ENCODE results near the gene REEP6. TPM values are rescaled to one million over a fixed set of nuclear protein-coding genes. Genes with fewer than 3 reads are reported as not detected.

REEP6 gene
- total and polyA plus RNA-seq, 12 donors: 16.5 to 205 (median 115) TPM

DNA sequence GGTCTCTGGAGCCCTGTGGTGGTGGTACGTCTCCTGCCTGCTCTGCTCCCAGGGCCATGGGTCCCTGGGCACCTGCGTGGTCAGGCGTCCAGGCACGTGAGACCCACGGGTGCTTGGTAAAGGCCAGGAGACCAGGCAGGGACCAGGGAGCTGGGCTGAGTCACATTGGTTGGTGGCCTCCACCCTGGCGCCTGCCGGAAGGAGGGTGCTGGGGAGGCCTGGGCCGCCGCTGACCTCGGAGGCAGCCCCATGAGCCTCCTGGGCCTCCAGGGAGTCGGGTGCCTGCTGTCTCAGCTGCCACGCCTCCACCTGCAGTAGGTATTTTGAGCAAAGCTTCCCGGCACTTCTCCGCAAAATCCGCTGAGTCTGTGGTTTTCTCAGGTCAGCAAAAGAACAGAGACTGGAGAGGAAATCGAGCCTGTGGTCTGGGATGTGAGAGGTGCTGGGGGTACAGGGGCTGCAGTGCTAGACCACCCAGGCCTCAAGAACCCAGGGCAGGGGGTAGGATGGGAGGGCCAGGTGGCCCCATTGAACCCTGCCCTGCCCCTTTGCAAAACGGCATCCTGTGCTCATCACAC lies 29.3 kb downstream of the REEP6 start:
- H3K9me3 ChIP-seq (replicated peaks in 1 of 3): no peaks in the 10 kb centered on the region
- intact Hi-C loops (cut with DNase I): no loop called here
- H3K4me3 ChIP-seq: no peak overlapping the region
- 67 to 80% (median 77%) methylated on average over 5 to 17 of the region's 17 CpGs for WGBS, 4 donors
- no peaks in the 10 kb centered on the region for H3K36me3 ChIP-seq (replicated peaks in 1 of 2)
- DNase-seq: no peak
- H3K27ac ChIP-seq: no peak overlapping the region
- TF ChIP-seq POLR2A (IDR thresholded peaks at IDR 0.05): no peak
- TF ChIP-seq, protein P1, sequence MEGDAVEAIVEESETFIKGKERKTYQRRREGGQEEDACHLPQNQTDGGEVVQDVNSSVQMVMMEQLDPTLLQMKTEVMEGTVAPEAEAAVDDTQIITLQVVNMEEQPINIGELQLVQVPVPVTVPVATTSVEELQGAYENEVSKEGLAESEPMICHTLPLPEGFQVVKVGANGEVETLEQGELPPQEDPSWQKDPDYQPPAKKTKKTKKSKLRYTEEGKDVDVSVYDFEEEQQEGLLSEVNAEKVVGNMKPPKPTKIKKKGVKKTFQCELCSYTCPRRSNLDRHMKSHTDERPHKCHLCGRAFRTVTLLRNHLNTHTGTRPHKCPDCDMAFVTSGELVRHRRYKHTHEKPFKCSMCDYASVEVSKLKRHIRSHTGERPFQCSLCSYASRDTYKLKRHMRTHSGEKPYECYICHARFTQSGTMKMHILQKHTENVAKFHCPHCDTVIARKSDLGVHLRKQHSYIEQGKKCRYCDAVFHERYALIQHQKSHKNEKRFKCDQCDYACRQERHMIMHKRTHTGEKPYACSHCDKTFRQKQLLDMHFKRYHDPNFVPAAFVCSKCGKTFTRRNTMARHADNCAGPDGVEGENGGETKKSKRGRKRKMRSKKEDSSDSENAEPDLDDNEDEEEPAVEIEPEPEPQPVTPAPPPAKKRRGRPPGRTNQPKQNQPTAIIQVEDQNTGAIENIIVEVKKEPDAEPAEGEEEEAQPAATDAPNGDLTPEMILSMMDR (IDR thresholded peaks at IDR 0.05): no peak
- no peaks in the 10 kb centered on the region for H3K4me1 ChIP-seq (replicated peaks in 1 of 2)
- H3K27me3 ChIP-seq: peaks cover 25% of the 10 kb centered on the region

DNA sequence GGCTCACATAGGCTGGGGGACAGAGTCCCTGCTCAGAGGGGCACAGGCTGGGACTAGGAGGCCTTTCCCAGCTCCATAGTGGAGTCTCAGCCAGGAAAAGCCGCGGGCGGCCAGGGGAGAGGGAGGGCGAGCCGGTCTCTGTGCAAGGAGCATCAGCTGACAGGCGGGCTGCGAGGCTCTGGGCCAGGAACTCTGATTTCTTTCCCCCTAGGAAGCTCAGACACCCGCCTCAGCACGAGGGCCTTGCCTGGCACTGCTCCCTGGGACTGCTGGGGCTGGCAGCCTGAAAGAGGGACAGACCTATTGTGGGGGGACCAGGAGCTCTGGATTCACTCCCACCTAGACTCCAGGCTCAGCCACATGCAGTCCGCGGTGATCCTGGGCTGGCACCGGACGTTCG lies 30.7 kb downstream of the REEP6 start:
- Histone ChIP-seq H3K4me3 (no peak overlapping the region), H3K4me1 (replicated peaks in 1 of 2) (no peaks in the 10 kb centered on the region), H3K27me3 (peaks cover 35% of the 10 kb centered on the region), H3K27ac (no peak overlapping the region), H3K9me3 (replicated peaks in 1 of 3) (no peaks in the 10 kb centered on the region), H3K36me3 (replicated peaks in 1 of 2) (no peaks in the 10 kb centered on the region)
- no peak for DNase-seq
- no peak for TF ChIP-seq POLR2A (IDR thresholded peaks at IDR 0.05)
- TF ChIP-seq, protein P1 (IDR thresholded peaks at IDR 0.05): no peak
- WGBS, 4 donors: 78 to 87% (median 79%) methylated on average over 8 to 14 of the region's 14 CpGs
- intact Hi-C loops (cut with DNase I): no loop called here

DNA sequence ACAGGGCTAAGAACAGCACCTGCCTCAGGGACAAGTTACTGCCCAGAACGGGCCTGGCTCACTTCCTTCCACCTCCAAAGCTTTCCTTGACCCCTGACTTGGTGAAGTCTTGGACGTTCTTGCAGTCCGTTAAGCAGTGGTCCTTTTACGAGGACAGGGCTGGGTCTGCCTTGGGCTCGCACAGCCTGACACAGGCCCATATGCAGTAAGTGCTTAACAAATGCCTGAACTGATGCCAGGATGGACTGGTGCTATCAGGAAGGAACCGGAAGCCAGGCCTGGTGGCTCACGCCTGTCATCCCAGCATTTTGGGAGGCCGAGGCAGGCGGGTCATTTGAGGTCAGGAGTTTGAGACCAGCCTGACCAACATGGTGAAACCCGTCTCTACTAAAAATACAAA lies 31.1 kb downstream of the REEP6 start:
- no peaks in the 10 kb centered on the region for H3K4me1 ChIP-seq (replicated peaks in 1 of 2)
- WGBS, 4 donors: 73 to 79% (median 77%) methylated on average over 3 to 10 of the region's 10 CpGs
- no peak overlapping the region for H3K4me3 ChIP-seq
- no peaks in the 10 kb centered on the region for H3K36me3 ChIP-seq (replicated peaks in 1 of 2)
- TF ChIP-seq, protein P1 (IDR thresholded peaks at IDR 0.05): no peak
- TF ChIP-seq POLR2A (IDR thresholded peaks at IDR 0.05): no peak
- H3K9me3 ChIP-seq (replicated peaks in 1 of 3): no peaks in the 10 kb centered on the region
- peaks cover 35% of the 10 kb centered on the region for H3K27me3 ChIP-seq
- no peak for DNase-seq
- H3K27ac ChIP-seq: no peak overlapping the region
- intact Hi-C loops (cut with DNase I): no loop called here

DNA sequence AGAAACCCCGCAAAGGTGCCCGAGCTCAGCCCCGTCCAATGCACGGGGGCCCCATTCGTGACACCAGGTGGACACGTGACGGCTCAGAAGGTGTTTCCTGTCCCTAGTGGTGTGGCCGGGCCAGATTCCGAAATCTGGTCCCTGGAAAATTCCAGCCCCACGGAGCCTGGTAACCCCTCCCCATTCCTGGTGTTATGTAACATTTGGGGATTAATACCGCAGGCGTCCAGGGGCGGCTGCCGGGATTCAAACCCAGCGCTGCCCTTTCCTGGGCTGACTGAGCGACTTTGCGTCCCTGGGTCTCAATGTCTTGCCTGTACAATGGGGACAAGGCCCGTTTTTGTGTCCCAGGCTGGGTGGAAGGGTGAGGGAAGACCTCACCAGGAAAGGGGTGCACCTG lies 31.9 kb downstream of the REEP6 start:
- no peak for DNase-seq
- WGBS, 4 donors: 70 to 86% (median 79%) methylated on average over 6 to 18 of the region's 18 CpGs
- no peak for TF ChIP-seq POLR2A (IDR thresholded peaks at IDR 0.05)
- TF ChIP-seq, protein P1 (IDR thresholded peaks at IDR 0.05): no peak
- Histone ChIP-seq H3K9me3 (replicated peaks in 1 of 3) (no peaks in the 10 kb centered on the region), H3K36me3 (replicated peaks in 1 of 2) (no peaks in the 10 kb centered on the region), H3K27ac (no peak overlapping the region), H3K4me3 (no peak overlapping the region), H3K27me3 (peaks cover 43% of the 10 kb centered on the region), H3K4me1 (replicated peaks in 1 of 2) (no peaks in the 10 kb centered on the region)
- intact Hi-C loops (cut with DNase I): no loop called here

Data from adrenal gland (tissue), 12 donors.